ENCODE results near the gene SLC25A24. TPM values are rescaled to one million over a fixed set of nuclear protein-coding genes. Genes with fewer than 3 reads are reported as not detected.

SLC25A24 gene
- total and polyA plus RNA-seq, 2 experiments from 2014 or later: 32.5 to 69.2 TPM

DNA sequence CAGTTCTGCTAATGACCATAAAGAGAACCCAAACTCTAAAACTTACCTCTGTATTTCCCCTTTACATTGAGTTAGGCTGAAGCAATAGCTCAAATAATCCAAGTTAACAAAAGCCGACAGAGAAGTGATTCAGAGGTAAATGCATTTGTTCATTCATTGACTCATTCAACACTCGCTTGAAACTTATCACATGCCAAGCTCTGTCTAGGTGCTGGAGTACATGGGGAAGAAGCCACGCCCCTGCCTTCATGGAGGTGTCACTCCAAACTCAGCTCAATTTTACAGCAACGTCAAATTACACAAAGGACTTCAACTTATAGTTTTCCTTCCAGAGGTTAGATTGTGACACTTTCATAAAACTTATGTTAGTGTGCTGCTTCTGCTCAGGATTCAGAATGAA, 45.8 kb downstream of the SLC25A24 start:
- no peaks in the 10 kb centered on the region for H3K4me1 ChIP-seq (ENCODE audit: insufficient read depth)
- no peaks in the 10 kb centered on the region for H4K20me1 ChIP-seq (ENCODE audit: insufficient read depth, poor library complexity, severe bottlenecking)
- no peaks in the 10 kb centered on the region for H3K9me2 ChIP-seq (replicated peaks; ENCODE audit: insufficient read depth)
- H3K36me3 ChIP-seq (replicated peaks; ENCODE audit: insufficient read depth, low read depth): no peaks in the 10 kb centered on the region
- no peaks in the 10 kb centered on the region for H3K79me2 ChIP-seq
- H3K4me3 ChIP-seq: no peak overlapping the region
- H3K4me2 ChIP-seq: no peak overlapping the region
- no peak overlapping the region for H2AFZ ChIP-seq
- H3K9me3 ChIP-seq (ENCODE audit: low read depth): no peaks in the 10 kb centered on the region
- H3K27ac ChIP-seq: no peak overlapping the region
- H3K27me3 ChIP-seq: no peaks in the 10 kb centered on the region
- no peak for DNase-seq (ENCODE audit: low spot score)
- TF ChIP-seq EZH2phosphoT487 (IDR thresholded peaks at IDR 0.05; ENCODE audit: low read depth, severe bottlenecking, unreplicated experiment) (no peak), EZH2 (IDR thresholded peaks at IDR 0.05; ENCODE audit: borderline replicate concordance) (no peak)
- TF ChIP-seq, protein P1, sequence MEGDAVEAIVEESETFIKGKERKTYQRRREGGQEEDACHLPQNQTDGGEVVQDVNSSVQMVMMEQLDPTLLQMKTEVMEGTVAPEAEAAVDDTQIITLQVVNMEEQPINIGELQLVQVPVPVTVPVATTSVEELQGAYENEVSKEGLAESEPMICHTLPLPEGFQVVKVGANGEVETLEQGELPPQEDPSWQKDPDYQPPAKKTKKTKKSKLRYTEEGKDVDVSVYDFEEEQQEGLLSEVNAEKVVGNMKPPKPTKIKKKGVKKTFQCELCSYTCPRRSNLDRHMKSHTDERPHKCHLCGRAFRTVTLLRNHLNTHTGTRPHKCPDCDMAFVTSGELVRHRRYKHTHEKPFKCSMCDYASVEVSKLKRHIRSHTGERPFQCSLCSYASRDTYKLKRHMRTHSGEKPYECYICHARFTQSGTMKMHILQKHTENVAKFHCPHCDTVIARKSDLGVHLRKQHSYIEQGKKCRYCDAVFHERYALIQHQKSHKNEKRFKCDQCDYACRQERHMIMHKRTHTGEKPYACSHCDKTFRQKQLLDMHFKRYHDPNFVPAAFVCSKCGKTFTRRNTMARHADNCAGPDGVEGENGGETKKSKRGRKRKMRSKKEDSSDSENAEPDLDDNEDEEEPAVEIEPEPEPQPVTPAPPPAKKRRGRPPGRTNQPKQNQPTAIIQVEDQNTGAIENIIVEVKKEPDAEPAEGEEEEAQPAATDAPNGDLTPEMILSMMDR (IDR thresholded peaks at IDR 0.05; ENCODE audit: poor library complexity): no peak
- WGBS (ENCODE audit: low lambda C conversion rate, missing lambda C conversion rate): 82% methylated on average over 4 of the region's 4 CpGs

GRCh38 chr1:108152782-108153222, 47.3 kb downstream of the SLC25A24 start:
- TF ChIP-seq EZH2 (IDR thresholded peaks at IDR 0.05; ENCODE audit: borderline replicate concordance) (no peak), EZH2phosphoT487 (IDR thresholded peaks at IDR 0.05; ENCODE audit: low read depth, severe bottlenecking, unreplicated experiment) (no peak)
- TF ChIP-seq, protein P1 (IDR thresholded peaks at IDR 0.05; ENCODE audit: poor library complexity): no peak
- Histone ChIP-seq H4K20me1 (ENCODE audit: insufficient read depth, poor library complexity, severe bottlenecking) (no peaks in the 10 kb centered on the region), H3K9me3 (ENCODE audit: low read depth) (no peaks in the 10 kb centered on the region), H3K9me2 (replicated peaks; ENCODE audit: insufficient read depth) (no peaks in the 10 kb centered on the region), H3K4me1 (ENCODE audit: insufficient read depth) (no peaks in the 10 kb centered on the region), H3K4me3 (no peak overlapping the region), H2AFZ (no peak overlapping the region), H3K36me3 (replicated peaks; ENCODE audit: insufficient read depth, low read depth) (no peaks in the 10 kb centered on the region), H3K79me2 (no peaks in the 10 kb centered on the region), H3K27ac (no peak overlapping the region), H3K27me3 (no peaks in the 10 kb centered on the region), H3K4me2 (no peak overlapping the region)
- DNase-seq (ENCODE audit: low spot score): no peak
- 93% methylated on average over 1 of the region's 1 CpG for WGBS (ENCODE audit: low lambda C conversion rate, missing lambda C conversion rate)

DNA sequence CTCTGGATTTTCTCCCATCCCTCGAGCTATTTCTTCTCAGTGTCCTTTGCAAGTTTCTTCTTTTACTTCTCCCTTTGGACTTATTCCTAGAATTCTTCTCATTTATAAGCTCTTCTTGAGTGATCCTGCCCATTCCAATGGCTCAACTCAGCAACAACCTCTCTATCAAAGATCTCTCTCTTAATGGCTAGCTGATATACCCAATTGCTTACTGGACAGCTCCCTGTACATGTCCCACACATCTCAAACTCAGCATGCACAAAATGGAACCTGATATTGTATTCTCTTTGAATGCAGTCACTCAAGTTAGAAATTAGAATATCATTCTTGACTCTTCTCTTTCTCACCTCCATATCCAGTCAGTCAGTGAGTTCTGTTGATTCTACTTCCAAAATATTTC, 48.6 kb downstream of the SLC25A24 start:
- TF ChIP-seq EZH2 (IDR thresholded peaks at IDR 0.05; ENCODE audit: borderline replicate concordance) (no peak), EZH2phosphoT487 (IDR thresholded peaks at IDR 0.05; ENCODE audit: low read depth, severe bottlenecking, unreplicated experiment) (no peak)
- TF ChIP-seq, protein P1 (IDR thresholded peaks at IDR 0.05; ENCODE audit: poor library complexity): no peak
- H3K36me3 ChIP-seq (replicated peaks; ENCODE audit: insufficient read depth, low read depth): no peaks in the 10 kb centered on the region
- no peaks in the 10 kb centered on the region for H3K4me1 ChIP-seq (ENCODE audit: insufficient read depth)
- H3K27ac ChIP-seq: no peak overlapping the region
- 92% methylated on average over 1 of the region's 1 CpG for WGBS (ENCODE audit: low lambda C conversion rate, missing lambda C conversion rate)
- H4K20me1 ChIP-seq (ENCODE audit: insufficient read depth, poor library complexity, severe bottlenecking): no peaks in the 10 kb centered on the region
- no peak overlapping the region for H3K4me2 ChIP-seq
- H3K9me3 ChIP-seq (ENCODE audit: low read depth): no peaks in the 10 kb centered on the region
- H3K9me2 ChIP-seq (replicated peaks; ENCODE audit: insufficient read depth): no peaks in the 10 kb centered on the region
- no peaks in the 10 kb centered on the region for H3K79me2 ChIP-seq
- no peaks in the 10 kb centered on the region for H3K27me3 ChIP-seq
- no peak overlapping the region for H3K4me3 ChIP-seq
- DNase-seq (ENCODE audit: low spot score): no peak
- H2AFZ ChIP-seq: no peak overlapping the region

All from hepatocyte (in vitro differentiated cells).